ENCODE measurements around the gene SP7.
"Not testable (repeated sequence)": the region's sequence is repeated elsewhere in the genome, so short reads cannot be mapped to it uniquely, and the experiment has no call there.

DNA sequence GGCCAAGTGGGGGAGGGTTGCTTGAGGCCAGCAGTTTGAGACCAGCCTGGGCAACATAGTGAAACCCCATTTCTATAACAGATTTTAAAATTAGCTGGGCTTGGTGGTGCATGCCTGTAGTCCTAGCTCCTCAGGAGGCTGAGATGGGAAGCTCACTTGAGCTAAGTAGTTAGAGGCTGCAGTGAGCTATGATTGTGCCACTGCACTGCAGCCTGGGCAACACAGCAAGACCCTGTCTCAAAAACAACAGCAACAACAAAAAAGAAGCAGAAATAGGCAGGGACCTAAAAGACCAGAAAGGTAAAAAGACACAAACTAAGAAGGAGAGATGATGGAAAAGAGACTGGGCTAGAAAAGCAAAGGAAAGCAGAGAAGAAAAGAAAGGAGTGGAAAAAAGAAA, 3.8 kb downstream of the SP7 start:
- not testable (repeated sequence) for TF ChIP-seq POLR2A (IDR thresholded peaks at IDR 0.05)
- TF ChIP-seq, protein P1, sequence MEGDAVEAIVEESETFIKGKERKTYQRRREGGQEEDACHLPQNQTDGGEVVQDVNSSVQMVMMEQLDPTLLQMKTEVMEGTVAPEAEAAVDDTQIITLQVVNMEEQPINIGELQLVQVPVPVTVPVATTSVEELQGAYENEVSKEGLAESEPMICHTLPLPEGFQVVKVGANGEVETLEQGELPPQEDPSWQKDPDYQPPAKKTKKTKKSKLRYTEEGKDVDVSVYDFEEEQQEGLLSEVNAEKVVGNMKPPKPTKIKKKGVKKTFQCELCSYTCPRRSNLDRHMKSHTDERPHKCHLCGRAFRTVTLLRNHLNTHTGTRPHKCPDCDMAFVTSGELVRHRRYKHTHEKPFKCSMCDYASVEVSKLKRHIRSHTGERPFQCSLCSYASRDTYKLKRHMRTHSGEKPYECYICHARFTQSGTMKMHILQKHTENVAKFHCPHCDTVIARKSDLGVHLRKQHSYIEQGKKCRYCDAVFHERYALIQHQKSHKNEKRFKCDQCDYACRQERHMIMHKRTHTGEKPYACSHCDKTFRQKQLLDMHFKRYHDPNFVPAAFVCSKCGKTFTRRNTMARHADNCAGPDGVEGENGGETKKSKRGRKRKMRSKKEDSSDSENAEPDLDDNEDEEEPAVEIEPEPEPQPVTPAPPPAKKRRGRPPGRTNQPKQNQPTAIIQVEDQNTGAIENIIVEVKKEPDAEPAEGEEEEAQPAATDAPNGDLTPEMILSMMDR (IDR thresholded peaks at IDR 0.05 in 4 of 5, conservative IDR thresholded peaks at IDR 0.05 in 1 of 5) = not testable (repeated sequence)
